Fibroblast of mammary gland (primary cell): ENCODE data around the gene ANAPC4.
A peak's percentile ranks its signal among the peaks of the same experiment; 100 is the strongest.

ENCODE experiments used
- DNase-seq: peaks from one replicate; pipeline ENCODE4 v3.0.0-alpha.2; 2010; ENCODE audit warnings: low read depth
- H3K4me3 ChIP-seq: 2 replicates; pipeline ENCODE4 v1.5.1; 2011; ENCODE audit warnings: low read depth, mild to moderate bottlenecking, low read length, moderate library complexity; ENCODE audit not compliant: control insufficient read depth
- TF ChIP-seq, protein P1 (sequence below): conservative IDR thresholded peaks from 2 replicates; pipeline ENCODE4 v1.5.1; 2011; ENCODE audit warnings: low read depth, low read length, inconsistent platforms; ENCODE audit not compliant: control insufficient read depth, insufficient read depth

The ANAPC4 gene

DNA sequence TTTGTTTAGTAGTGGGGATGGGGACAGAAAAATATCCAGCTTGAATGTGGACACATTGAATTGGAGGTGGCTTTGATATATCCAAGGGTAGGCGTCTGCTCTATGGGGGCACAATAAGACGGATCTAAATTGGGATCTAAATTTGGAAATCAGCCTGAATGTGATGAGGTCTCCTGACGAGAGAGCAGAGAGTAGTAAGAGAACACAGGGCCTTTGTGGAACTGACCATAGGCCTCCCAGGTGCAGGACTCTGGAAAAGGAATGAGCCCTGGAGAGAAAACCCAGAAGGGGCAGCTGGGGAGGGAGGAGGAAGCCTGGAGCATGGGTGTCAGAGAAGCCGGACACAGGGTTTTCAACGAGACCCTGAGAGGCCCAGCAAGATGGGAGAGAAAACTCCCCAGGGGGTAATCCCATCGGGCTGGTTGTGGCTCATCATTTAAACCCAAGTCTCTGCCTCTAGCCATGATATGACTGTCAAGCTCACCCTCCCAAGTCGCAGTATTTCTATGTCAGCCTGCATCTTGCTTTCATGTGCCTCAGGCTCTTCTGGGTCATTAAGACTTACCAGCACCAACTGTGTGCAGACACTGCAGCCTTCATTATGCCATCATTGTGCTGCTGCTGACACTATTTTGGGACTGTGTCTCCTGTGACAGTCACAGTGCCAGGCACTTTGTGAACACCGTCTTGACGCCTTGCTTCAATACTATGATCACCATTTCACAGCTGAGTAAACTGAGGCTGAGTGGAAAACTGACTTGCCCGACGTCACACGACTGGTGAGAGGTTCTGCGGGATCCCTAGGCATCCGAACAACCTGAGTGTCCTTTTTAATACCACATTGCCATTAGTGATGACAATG lies 57.1 kb downstream of the ANAPC4 start:
- DNase-seq, result no peak
- TF ChIP-seq, protein P1, sequence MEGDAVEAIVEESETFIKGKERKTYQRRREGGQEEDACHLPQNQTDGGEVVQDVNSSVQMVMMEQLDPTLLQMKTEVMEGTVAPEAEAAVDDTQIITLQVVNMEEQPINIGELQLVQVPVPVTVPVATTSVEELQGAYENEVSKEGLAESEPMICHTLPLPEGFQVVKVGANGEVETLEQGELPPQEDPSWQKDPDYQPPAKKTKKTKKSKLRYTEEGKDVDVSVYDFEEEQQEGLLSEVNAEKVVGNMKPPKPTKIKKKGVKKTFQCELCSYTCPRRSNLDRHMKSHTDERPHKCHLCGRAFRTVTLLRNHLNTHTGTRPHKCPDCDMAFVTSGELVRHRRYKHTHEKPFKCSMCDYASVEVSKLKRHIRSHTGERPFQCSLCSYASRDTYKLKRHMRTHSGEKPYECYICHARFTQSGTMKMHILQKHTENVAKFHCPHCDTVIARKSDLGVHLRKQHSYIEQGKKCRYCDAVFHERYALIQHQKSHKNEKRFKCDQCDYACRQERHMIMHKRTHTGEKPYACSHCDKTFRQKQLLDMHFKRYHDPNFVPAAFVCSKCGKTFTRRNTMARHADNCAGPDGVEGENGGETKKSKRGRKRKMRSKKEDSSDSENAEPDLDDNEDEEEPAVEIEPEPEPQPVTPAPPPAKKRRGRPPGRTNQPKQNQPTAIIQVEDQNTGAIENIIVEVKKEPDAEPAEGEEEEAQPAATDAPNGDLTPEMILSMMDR, result no peak
- H3K4me3 ChIP-seq, result no peak overlapping the region

DNA sequence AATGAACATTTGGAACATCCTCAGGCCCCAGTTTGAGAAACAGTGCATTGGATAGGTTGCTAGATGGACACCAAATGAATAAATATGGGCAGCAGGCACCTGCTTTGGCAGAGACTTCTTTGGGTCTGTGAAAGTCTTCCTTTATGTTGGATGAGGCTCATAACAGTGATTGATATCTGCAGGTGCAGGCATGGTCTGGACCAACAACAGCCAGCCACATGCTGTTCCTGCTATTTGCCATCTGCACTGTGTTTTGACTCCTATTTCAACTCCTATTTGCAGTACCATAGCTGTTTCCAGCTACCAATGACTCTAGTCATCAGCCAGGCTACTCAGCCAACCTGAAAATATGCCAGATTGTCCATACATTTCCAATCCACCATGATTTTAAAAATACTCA lies 60.9 kb downstream of the ANAPC4 start:
- H3K4me3 ChIP-seq, result no peak overlapping the region
- DNase-seq, result no peak
- TF ChIP-seq, protein P1, result no peak

DNA sequence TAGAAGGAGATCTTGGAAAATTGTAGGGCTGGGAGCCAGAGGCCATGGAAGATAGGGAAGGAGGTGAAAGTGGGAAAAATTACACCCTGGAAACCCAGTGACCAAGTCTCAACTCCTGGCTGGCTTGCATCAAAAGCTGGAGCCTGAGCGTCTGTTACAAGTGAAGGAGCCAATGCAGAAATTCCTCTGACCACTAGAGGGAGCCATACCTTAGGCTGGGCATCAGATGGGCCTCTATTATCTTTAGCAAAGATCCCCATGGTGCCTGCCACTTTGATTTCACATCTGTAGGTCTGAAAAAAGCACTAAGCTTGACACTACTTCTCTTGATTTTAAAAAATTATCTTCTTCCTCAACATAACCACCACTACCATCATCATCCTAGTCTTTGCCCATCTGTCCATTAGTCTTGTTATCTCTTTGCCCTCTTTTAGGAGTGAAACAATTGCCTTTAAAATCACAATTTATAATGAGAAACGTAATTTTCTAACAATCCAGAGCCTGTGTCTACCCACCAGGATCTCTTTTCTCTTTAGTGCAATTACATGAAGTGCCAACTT lies 62.9 kb downstream of the ANAPC4 start:
- peak; percentile 75 for DNase-seq
- TF ChIP-seq, protein P1, result peak; percentile 99

DNA sequence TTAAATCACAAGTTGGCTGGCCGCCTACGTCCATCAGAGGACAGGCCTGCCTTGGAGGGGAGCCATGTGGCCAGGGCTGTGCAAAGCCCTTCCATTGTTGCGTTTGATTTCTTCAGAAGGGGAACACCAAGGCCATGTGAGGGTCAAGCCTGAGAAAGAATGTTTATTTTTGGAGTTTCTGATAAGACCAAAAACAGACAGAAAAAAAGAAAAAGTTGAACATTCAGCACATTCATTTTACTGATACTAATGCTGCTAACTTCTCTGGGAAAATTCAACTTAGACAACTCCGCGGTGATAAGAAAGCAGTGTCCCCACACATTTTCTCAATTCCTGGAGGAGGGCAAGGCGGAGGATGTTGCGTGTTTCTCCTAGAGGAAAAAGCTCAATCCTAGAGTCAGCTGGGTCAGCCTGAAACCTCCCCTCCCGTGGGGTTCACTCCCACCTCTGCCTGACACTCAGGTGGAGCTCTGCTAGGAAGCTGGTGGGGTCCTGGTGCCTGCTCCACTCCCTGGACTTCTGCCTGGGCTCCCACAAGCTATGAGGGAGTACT lies 63.5 kb downstream of the ANAPC4 start:
- no peak for DNase-seq
- no peak overlapping the region for H3K4me3 ChIP-seq
- TF ChIP-seq, protein P1, result no peak

More for the DNA sequence above, 62.9 kb downstream of the ANAPC4 start:
- H3K4me3 ChIP-seq, result no peak overlapping the region

DNA sequence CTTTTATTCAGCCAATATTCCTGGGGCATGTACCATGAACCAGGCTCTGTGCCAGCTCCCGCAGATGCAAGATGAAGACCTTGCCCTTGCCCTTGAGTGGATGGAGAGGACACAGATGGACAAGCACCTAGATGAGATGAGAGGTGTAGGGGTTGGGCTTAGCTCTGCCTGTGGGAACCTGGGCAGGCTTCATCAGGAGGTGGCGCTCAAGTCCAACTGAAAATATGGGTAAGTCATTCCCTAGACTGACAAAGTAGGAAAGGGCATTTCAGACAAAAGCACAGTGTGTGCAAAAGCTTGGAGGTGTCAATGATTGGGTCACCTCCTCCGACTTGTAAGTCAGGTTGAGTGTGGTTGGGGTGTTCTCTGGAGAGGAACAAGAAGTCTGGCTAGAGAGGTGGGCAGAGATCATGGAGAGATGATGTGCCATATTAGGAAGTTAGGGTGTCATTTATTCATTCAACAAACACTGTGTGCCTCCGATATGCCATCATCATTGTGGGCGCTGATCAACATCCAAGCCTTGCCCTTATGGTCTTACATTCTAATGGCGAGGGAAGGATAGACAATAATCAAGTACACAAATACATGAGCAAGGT lies 64.6 kb downstream of the ANAPC4 start:
- DNase-seq, result peak; percentile 58
- TF ChIP-seq, protein P1, result peak; percentile 72
- H3K4me3 ChIP-seq, result no peak overlapping the region

DNA sequence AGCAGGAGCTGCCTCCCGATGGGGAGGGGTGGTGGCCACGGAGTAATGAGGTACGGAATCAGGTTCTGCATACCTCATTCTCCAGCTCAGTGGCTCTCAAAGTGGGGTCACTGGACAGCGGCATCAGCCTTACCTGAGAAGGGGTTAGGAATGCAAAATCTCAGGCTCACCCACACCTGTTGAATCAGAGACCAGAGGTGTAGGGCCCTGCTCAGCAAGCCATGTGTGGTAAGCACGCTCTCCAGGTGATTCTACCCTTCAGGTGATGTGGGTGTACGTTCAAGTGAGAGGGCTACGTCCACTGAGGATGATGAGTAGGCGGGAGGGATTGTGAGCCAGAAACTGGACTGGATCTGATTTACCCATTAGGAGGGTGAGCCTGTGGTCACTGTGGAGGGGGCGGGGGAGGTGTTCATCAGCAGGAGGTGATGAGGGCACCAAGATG lies 65.8 kb downstream of the ANAPC4 start:
- TF ChIP-seq, protein P1, result no peak
- no peak for DNase-seq
- H3K4me3 ChIP-seq, result no peak overlapping the region
